NT2/D1 (cell line): ENCODE data around the gene ETF1.
A peak's percentile ranks its signal among the peaks of the same experiment; 100 is the strongest.
"Not testable (repeated sequence)": the region's sequence is repeated elsewhere in the genome, so short reads cannot be mapped to it uniquely, and the experiment has no call there.

Source experiments
- DNase-seq: peaks from one replicate; pipeline ENCODE4 v3.0.0-alpha.2; 2011; ENCODE audit warnings: low read depth, low spot score
- H3K27me3 ChIP-seq: 2 replicates; pipeline ENCODE4 v1.6.0; 2011; ENCODE audit warnings: mild to moderate bottlenecking; ENCODE audit not compliant: insufficient read length, insufficient read depth
- H3K36me3 ChIP-seq: 2 replicates; pipeline ENCODE4 v1.6.1; 2011; ENCODE audit warnings: mild to moderate bottlenecking, low read length, mixed read lengths; ENCODE audit not compliant: insufficient read depth, insufficient read length
- H3K4me1 ChIP-seq: 2 replicates; pipeline ENCODE4 v1.5.1; 2011; ENCODE audit not compliant: insufficient read depth, insufficient read length
- H3K4me3 ChIP-seq: 2 replicates; pipeline ENCODE4 v1.5.1; 2011; ENCODE audit warnings: low read depth; ENCODE audit not compliant: insufficient read length
- H3K9ac ChIP-seq: 2 replicates; pipeline ENCODE4 v1.6.0; 2011; ENCODE audit warnings: low read depth; ENCODE audit not compliant: insufficient read length
- H3K9me3 ChIP-seq: 2 replicates; pipeline ENCODE4 v1.5.1; 2011; ENCODE audit warnings: mild to moderate bottlenecking, low read length; ENCODE audit not compliant: insufficient read depth
- SUZ12 ChIP-seq: IDR thresholded peaks from 2 replicates; pipeline ENCODE4 v1.6.1; 2011; ENCODE audit not compliant: insufficient read length, insufficient read depth; ENCODE audit errors: extremely low read depth
- YY1 ChIP-seq: IDR thresholded peaks from 2 replicates; pipeline ENCODE4 v1.6.1; 2011; ENCODE audit not compliant: insufficient read length, insufficient read depth
- ZNF274 ChIP-seq: IDR thresholded peaks from 2 replicates; pipeline ENCODE4 v1.6.1; 2011; ENCODE audit warnings: mild to moderate bottlenecking, low read depth, low read length

ETF1 gene

GRCh38 chr5:138491669-138492559, 51.1 kb downstream of the ETF1 start:
- no peak for DNase-seq
- Histone ChIP-seq H3K4me1 (peaks cover 13% of the 10 kb centered on the region), H3K9ac (peak overlapping the region; percentile 81), H3K36me3 (no peaks in the 10 kb centered on the region), H3K9me3 (no peaks in the 10 kb centered on the region), H3K27me3 (peaks cover 33% of the 10 kb centered on the region), H3K4me3 (peak overlapping the region; percentile 57)
- TF ChIP-seq YY1, result no peak
- TF ChIP-seq SUZ12, result no peak
- no peak for TF ChIP-seq ZNF274

- TF ChIP-seq SUZ12, result no peak
- TF ChIP-seq YY1, result no peak
- no peak for TF ChIP-seq ZNF274
- H3K4me1 ChIP-seq, result peaks cover 13% of the 10 kb centered on the region
- H3K9ac ChIP-seq, result peak overlapping the region; percentile 81
- H3K4me3 ChIP-seq, result peak overlapping the region; percentile 45
- H3K36me3 ChIP-seq, result no peaks in the 10 kb centered on the region
- H3K9me3 ChIP-seq, result no peaks in the 10 kb centered on the region
- DNase-seq, result no peak
- H3K27me3 ChIP-seq, result peaks cover 33% of the 10 kb centered on the region
Observed at GRCh38 chr5:138491284-138491648, 51.8 kb downstream of the ETF1 start.

GRCh38 chr5:138490648-138491283, 52.3 kb downstream of the ETF1 start:
- no peaks in the 10 kb centered on the region for H3K9me3 ChIP-seq
- H3K9ac ChIP-seq, result no peak overlapping the region
- H3K4me1 ChIP-seq, result peaks cover 13% of the 10 kb centered on the region
- DNase-seq, result no peak
- no peak overlapping the region for H3K4me3 ChIP-seq
- TF ChIP-seq YY1, result no peak
- TF ChIP-seq ZNF274, result no peak
- TF ChIP-seq SUZ12, result no peak
- H3K27me3 ChIP-seq, result peaks cover 33% of the 10 kb centered on the region
- no peaks in the 10 kb centered on the region for H3K36me3 ChIP-seq

GRCh38 chr5:138489683-138490061, 53.4 kb downstream of the ETF1 start:
- TF ChIP-seq SUZ12 (no peak), ZNF274 (no peak), YY1 (no peak)
- Histone ChIP-seq H3K4me1 (peaks cover 13% of the 10 kb centered on the region), H3K9ac (no peak overlapping the region), H3K9me3 (no peaks in the 10 kb centered on the region), H3K36me3 (no peaks in the 10 kb centered on the region), H3K27me3 (peaks cover 33% of the 10 kb centered on the region), H3K4me3 (no peak overlapping the region)
- no peak for DNase-seq

- H3K4me3 ChIP-seq, result no peak overlapping the region
- H3K9ac ChIP-seq, result no peak overlapping the region
- TF ChIP-seq ZNF274 (no peak), YY1 (no peak), SUZ12 (no peak)
- peaks cover 11% of the 10 kb centered on the region for H3K4me1 ChIP-seq
- no peak for DNase-seq
- no peaks in the 10 kb centered on the region for H3K9me3 ChIP-seq
- peaks cover 33% of the 10 kb centered on the region for H3K27me3 ChIP-seq
- no peaks in the 10 kb centered on the region for H3K36me3 ChIP-seq
Observed at GRCh38 chr5:138488481-138488945, 54.5 kb downstream of the ETF1 start.

GRCh38 chr5:138482638-138483037, 60.4 kb downstream of the ETF1 start:
- Histone ChIP-seq H3K27me3 (no peaks in the 10 kb centered on the region), H3K9ac (no peak overlapping the region), H3K4me1 (no peaks in the 10 kb centered on the region), H3K36me3 (no peaks in the 10 kb centered on the region), H3K9me3 (no peaks in the 10 kb centered on the region), H3K4me3 (no peak overlapping the region)
- TF ChIP-seq ZNF274 (no peak), YY1 (no peak), SUZ12 (no peak)
- DNase-seq, result no peak

GRCh38 chr5:138476918-138477317, 66.1 kb downstream of the ETF1 start:
- Histone ChIP-seq H3K36me3 (no peaks in the 10 kb centered on the region), H3K4me3 (no peak overlapping the region), H3K9me3 (no peaks in the 10 kb centered on the region), H3K27me3 (no peaks in the 10 kb centered on the region), H3K4me1 (no peaks in the 10 kb centered on the region), H3K9ac (no peak overlapping the region)
- TF ChIP-seq SUZ12, result no peak
- no peak for TF ChIP-seq YY1
- no peak for TF ChIP-seq ZNF274
- DNase-seq, result no peak

- H3K36me3 ChIP-seq, H3K4me3 ChIP-seq, H3K4me1 ChIP-seq, H3K9me3 ChIP-seq, H3K27me3 ChIP-seq, DNase-seq, H3K9ac ChIP-seq: not testable (repeated sequence)
Observed at GRCh38 chr5:138473151-138473550, 69.9 kb downstream of the ETF1 start.
